Progenitor cell of endocrine pancreas (in vitro differentiated cells): ENCODE data around the gene TNRC6C. TPM values are rescaled to one million over a fixed set of nuclear protein-coding genes. Genes with fewer than 3 reads are reported as not detected.

Experiments
- DNase-seq: peaks from one replicate; pipeline ENCODE4 v3.0.0; 2021; ENCODE audit warnings: low spot score; ENCODE audit not compliant: unreplicated experiment
- H3K27ac Mint-ChIP-seq: 2 replicates; pipeline ENCODE4 v1.8.0; 2021; ENCODE audit warnings: mild to moderate bottlenecking, moderate library complexity, mixed read lengths
- H3K27me3 Mint-ChIP-seq: 2 replicates; pipeline ENCODE4 v1.8.0; 2021; ENCODE audit warnings: mixed read lengths
- H3K36me3 Mint-ChIP-seq: 2 replicates; pipeline ENCODE4 v1.8.0; 2022; ENCODE audit warnings: mixed read lengths; ENCODE audit not compliant: insufficient read depth
- H3K4me1 Mint-ChIP-seq: 2 replicates; pipeline ENCODE4 v1.8.0; 2021; ENCODE audit warnings: low read depth, mixed read lengths
- H3K4me3 Mint-ChIP-seq: 2 replicates; pipeline ENCODE4 v1.8.0; 2021; ENCODE audit warnings: low read depth, mild to moderate bottlenecking, moderate library complexity, mixed read lengths
- H3K9me3 Mint-ChIP-seq: 2 replicates; pipeline ENCODE4 v1.8.0; 2021; ENCODE audit warnings: low read depth, mixed read lengths
- total RNA-seq: library from RNA; stranded (reverse); gene quantifications from 2 replicates; pipeline ENCODE4 v1.2.1, GENCODE V29; 2021
- TF ChIP-seq, protein P1 (sequence below): fragments of 200-600 bp; sonication (generic); IDR thresholded peaks from one replicate; pipeline ENCODE4 v1.5.0; 2021; ENCODE audit warnings: antibody characterized with exemption, mild to moderate bottlenecking; ENCODE audit not compliant: unreplicated experiment

The TNRC6C gene
- total RNA-seq, 1 donor from 2014 or later: 38.3 TPM

DNA sequence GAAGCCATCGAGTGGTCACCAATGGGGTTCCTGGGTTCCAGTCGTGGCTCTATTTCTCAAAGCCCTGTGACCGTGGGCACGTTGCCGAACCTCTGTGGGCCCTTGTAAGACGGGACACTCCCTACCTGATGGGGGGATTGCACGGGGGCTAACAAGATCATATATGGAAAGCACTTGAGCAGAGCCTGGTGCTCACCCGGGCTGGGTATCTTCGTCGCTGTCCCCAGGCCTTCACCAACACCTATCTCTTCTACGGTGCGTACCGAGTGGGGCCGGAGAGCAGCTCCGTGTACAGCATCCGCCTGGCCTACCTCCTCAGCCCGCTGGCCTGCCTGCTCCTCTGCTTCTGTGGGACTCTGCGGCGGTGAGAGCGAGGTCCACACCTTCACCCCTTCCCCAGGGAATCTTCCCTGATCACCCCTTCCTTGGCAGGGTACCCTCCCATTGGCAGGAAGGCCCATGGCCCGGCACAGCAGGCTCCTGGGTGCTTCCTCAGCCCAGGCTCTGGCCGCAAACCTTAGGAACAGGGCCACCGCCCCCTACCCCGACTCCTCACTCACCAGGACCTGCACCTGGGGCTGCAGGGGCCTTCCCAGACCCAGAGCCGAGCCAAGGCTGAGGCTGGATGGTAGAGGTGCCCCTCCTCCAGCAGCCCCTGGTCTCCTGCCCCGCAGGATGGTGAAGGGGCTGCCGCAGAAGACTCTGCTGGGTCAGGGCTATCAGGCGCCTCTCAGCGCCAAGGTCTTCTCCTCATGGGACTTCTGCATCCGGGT is 174.9 kb downstream of the TNRC6C start:
- no peak for DNase-seq
- Mint-ChIP-seq H3K27me3 (peaks cover 27% of the 10 kb centered on the region), H3K36me3 (no peaks in the 10 kb centered on the region), H3K9me3 (no peaks in the 10 kb centered on the region), H3K27ac (no peak overlapping the region), H3K4me3 (no peak overlapping the region), H3K4me1 (peaks cover 3% of the 10 kb centered on the region)
- TF ChIP-seq, protein P1, sequence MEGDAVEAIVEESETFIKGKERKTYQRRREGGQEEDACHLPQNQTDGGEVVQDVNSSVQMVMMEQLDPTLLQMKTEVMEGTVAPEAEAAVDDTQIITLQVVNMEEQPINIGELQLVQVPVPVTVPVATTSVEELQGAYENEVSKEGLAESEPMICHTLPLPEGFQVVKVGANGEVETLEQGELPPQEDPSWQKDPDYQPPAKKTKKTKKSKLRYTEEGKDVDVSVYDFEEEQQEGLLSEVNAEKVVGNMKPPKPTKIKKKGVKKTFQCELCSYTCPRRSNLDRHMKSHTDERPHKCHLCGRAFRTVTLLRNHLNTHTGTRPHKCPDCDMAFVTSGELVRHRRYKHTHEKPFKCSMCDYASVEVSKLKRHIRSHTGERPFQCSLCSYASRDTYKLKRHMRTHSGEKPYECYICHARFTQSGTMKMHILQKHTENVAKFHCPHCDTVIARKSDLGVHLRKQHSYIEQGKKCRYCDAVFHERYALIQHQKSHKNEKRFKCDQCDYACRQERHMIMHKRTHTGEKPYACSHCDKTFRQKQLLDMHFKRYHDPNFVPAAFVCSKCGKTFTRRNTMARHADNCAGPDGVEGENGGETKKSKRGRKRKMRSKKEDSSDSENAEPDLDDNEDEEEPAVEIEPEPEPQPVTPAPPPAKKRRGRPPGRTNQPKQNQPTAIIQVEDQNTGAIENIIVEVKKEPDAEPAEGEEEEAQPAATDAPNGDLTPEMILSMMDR: no peak

DNA sequence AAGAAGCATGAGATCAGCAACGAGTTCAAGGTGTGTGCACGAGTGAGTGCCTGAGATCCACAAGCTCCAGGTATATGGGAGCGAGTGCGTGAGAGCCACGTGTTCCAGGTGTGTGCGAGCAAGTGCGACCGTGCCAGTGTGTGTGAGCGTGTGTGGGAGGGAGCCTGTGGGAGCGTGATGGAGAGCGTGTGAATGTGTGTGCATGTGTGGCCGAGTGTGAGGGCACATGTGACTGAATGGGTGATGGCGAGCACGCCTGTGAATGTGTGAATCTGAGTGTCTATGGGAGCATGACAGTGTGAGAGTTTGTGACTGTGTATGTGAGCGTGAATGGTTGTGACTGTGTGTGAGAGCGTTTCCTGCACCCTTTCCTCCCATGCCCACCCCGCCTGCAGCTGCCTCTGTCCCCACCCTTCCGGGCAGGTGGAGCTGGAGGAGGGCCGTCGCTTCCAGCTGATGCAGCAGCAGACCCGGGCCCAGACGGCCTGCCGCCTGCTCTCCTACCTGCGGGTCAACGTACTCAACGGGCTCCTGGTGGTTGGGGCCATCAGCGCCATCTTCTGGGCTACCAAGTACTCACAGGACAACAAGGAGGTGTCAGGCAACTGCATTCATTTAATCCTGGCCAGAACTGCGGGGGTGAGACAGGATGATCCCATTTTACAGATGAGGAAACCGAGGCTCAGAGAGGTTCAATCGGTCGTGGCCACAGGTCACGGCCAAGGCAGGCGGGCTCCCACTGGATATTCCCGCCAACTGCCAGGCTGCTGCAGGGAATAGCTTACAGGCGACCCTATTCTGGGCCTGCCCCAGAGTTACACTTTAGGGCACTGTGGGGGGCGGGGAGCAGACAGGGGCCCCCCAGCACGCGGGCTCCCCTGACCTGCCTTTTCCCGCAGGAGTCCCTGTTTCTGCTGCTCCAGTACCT is 175.7 kb downstream of the TNRC6C start:
- no peaks in the 10 kb centered on the region for H3K9me3 Mint-ChIP-seq
- H3K4me3 Mint-ChIP-seq: no peak overlapping the region
- peak; percentile 39 for DNase-seq
- H3K4me1 Mint-ChIP-seq: peaks cover 2% of the 10 kb centered on the region
- peaks cover 30% of the 10 kb centered on the region for H3K27me3 Mint-ChIP-seq
- H3K27ac Mint-ChIP-seq: no peak overlapping the region
- H3K36me3 Mint-ChIP-seq: no peaks in the 10 kb centered on the region
- TF ChIP-seq, protein P1: peak; percentile 59

DNA sequence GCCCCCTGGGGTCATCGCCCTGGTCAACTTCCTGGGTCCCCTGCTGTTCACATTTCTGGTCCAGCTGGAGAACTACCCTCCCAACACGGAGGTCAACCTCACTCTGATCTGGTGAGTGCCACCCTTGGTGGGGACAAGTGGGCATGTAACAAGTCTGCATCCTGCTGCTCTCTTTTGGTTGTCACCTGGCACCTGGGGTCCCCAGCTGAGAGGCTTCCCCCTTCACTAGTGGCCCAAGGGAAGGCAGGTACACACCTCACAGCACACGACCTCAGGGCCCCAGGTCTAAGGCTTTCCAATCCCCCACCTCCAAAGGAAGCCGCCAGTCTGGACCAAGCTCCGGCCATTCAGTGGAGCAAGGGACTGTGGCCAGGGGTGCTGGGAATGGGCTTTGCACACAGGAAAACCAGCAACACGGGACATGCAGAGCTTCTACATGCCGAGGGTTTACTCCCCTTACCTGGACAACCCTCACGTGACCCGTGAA is 176.4 kb downstream of the TNRC6C start:
- H3K9me3 Mint-ChIP-seq: no peaks in the 10 kb centered on the region
- peaks cover 28% of the 10 kb centered on the region for H3K27me3 Mint-ChIP-seq
- DNase-seq: no peak

DNA sequence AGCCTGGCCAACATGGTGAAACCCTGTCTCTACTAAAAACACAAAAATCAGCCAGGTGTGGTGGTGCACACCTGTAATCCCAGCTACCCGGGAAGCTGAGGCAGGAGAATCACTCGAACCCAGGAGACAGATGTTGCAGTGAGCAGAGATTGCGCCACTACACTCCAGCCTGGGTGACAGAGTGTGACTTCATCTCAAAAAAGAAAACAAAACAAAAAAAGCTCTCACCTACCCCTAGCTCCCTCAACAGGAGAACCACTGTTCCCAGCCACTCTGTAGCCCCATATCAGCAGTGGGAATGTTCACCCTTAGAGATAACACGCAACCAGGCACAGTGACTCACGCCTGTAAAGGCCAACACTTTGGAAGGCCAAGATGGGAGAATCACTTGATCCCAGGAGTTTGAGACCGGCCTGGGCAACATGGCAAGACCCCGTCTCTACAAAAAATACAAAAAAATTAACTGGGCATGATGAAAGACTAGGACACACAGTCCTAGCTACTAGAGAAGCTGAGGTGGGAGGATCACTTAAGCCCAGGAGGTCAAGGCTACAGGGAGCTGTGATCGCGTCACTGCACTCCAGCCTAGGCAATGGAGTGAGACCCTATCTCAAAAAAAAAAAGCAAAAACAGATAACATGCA is 177.5 kb downstream of the TNRC6C start:
- no peak for DNase-seq
- Mint-ChIP-seq H3K4me3 (no peak overlapping the region), H3K36me3 (no peaks in the 10 kb centered on the region), H3K4me1 (peaks cover 2% of the 10 kb centered on the region), H3K27me3 (peaks cover 25% of the 10 kb centered on the region), H3K27ac (peak overlapping the region; percentile 27), H3K9me3 (no peaks in the 10 kb centered on the region)
- TF ChIP-seq, protein P1: no peak

More for the DNA sequence above, 176.4 kb downstream of the TNRC6C start:
- Mint-ChIP-seq H3K27ac (no peak overlapping the region), H3K4me1 (peaks cover 2% of the 10 kb centered on the region), H3K4me3 (no peak overlapping the region), H3K36me3 (no peaks in the 10 kb centered on the region)
- TF ChIP-seq, protein P1: no peak
